Esophagus muscularis mucosa (tissue), 4 donors: Measurements from ENCODE around the gene ATRIP. TPM values are rescaled to one million over a fixed set of nuclear protein-coding genes. Genes with fewer than 3 reads are reported as not detected.

Experiments used
- DNase-seq: peaks from one replicate; pipeline ENCODE4 v3.0.0-alpha.2; 2017; ENCODE audit errors: extremely low spot score
- H3K27ac ChIP-seq, 4 donors: fragments of 200-600 bp; sonication (generic); replicated peaks in 1 of 4; 1 replicate in 3 of 4; 2 replicates in 1 of 4; pipeline ENCODE4 v1.5.1; 2016 to 2019; ENCODE audit warnings: mild to moderate bottlenecking in 1 of 4
- H3K27me3 ChIP-seq, 4 donors: fragments of 200-600 bp; sonication (generic); one replicate each; pipeline versions ENCODE4 v1.5.1 to v1.6.0; 2016 to 2019
- H3K36me3 ChIP-seq, 4 donors: fragments of 200-600 bp; sonication (generic); one replicate each; pipeline ENCODE4 v1.5.1; 2016 to 2019
- H3K4me1 ChIP-seq, 4 donors: fragments of 200-600 bp; sonication (generic); one replicate each; pipeline ENCODE4 v1.5.1; 2016 to 2019
- H3K4me3 ChIP-seq, 4 donors: fragments of 200-600 bp; sonication (generic); 1 replicate in 2 of 4; 2 replicates in 2 of 4; pipeline ENCODE4 v1.5.1; 2016 to 2019; ENCODE audit warnings: mild to moderate bottlenecking in 4 of 4, moderate library complexity in 1 of 4
- H3K9me3 ChIP-seq, 4 donors: fragments of 200-600 bp; sonication (generic); 1 replicate in 3 of 4; 2 replicates in 1 of 4; pipeline ENCODE4 v1.5.1; 2016 to 2019
- EP300 ChIP-seq: sonication (generic); formaldehyde crosslinking; IDR thresholded peaks from one replicate; pipeline ENCODE4 v1.6.1; 2017; ENCODE audit warnings: antibody characterized with exemption
- POLR2A ChIP-seq: fragments of 450-650 bp; IDR thresholded peaks from one replicate; pipeline ENCODE4 v1.6.1; 2017; ENCODE audit warnings: antibody characterized with exemption, moderate library complexity, mild to moderate bottlenecking, low read depth
- POLR2AphosphoS5 ChIP-seq, 2 donors: sonication (generic); formaldehyde crosslinking; IDR thresholded peaks; one replicate each; pipeline ENCODE4 v1.6.1; 2017; ENCODE audit warnings: antibody characterized with exemption in 2 of 2
- WGBS: methylation state at CpG from one replicate; pipeline ENCODE4 v1.1.5; 2018; 5-methylcytosine and 5-hydroxymethylcytosine counted together
- intact Hi-C: fragments of 100-400 bp; cut with DNase I; formaldehyde crosslinking; loops from one replicate; pipeline ENCODE4 v1.15.1; 2023
- total RNA-seq, 4 donors: library from RNA; depleted of rRNA; stranded (reverse); fragments of >200 nt; gene quantifications; one replicate each; pipeline versions ENCODE4 v1.1.0 to v1.2.1, GENCODE V29; 2016
- TF ChIP-seq, protein P1 (sequence below), 3 experiments: fragments of 200-600 bp in 2 of 3; fragments of 450-650 bp in 1 of 3; sonication (generic) in 2 of 3; IDR thresholded peaks; one replicate each; pipeline ENCODE4 v1.5.1; 2017 to 2019; ENCODE audit warnings: antibody characterized with exemption in 3 of 3, mild to moderate bottlenecking in 2 of 3, moderate library complexity in 1 of 3

ATRIP gene
- total RNA-seq, 4 donors from 2014 or later: 4.2 to 8.5 (median 5.3) TPM

DNA sequence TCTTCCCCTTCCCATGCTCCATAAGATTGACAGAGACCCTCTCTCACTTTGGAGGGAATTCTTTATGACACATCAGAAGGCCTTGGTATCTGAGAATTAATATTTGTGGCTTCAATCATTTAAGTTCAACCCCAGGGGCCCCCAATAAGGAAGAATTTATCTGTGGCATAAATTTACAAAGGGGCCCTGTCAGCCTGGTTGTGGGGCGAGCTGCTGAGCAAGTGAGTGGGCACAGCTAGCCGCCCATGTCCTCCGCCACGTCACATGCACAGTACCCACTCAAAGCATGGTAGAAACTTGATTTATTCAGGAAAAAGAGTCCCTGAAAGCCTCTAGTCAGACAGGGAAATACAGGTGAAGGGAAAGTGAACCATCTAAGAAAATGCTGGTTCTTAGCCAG, 30.0 kb upstream of the ATRIP start:
- peaks cover 2 to 23% (median 16%) of the 10 kb centered on the region in 4 donors for H3K4me1 ChIP-seq
- no peak overlapping the region for H3K27ac ChIP-seq
- 91% methylated on average over 4 of the region's 4 CpGs for WGBS
- no peaks in the 10 kb centered on the region for H3K27me3 ChIP-seq
- no peak overlapping the region for H3K4me3 ChIP-seq
- TF ChIP-seq POLR2A: no peak
- TF ChIP-seq, protein P1, sequence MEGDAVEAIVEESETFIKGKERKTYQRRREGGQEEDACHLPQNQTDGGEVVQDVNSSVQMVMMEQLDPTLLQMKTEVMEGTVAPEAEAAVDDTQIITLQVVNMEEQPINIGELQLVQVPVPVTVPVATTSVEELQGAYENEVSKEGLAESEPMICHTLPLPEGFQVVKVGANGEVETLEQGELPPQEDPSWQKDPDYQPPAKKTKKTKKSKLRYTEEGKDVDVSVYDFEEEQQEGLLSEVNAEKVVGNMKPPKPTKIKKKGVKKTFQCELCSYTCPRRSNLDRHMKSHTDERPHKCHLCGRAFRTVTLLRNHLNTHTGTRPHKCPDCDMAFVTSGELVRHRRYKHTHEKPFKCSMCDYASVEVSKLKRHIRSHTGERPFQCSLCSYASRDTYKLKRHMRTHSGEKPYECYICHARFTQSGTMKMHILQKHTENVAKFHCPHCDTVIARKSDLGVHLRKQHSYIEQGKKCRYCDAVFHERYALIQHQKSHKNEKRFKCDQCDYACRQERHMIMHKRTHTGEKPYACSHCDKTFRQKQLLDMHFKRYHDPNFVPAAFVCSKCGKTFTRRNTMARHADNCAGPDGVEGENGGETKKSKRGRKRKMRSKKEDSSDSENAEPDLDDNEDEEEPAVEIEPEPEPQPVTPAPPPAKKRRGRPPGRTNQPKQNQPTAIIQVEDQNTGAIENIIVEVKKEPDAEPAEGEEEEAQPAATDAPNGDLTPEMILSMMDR (IDR thresholded peaks at IDR 0.05): no peak
- no peak for TF ChIP-seq EP300
- no peak for TF ChIP-seq POLR2AphosphoS5 (IDR thresholded peaks at IDR 0.05)
- DNase-seq: no peak
- intact Hi-C loops: no loop called here
- H3K9me3 ChIP-seq: no peaks in the 10 kb centered on the region
- peaks cover 85 to 100% (median 94%) of the 10 kb centered on the region in 4 donors for H3K36me3 ChIP-seq

GRCh38 chr3:48417529-48418108, 28.9 kb upstream of the ATRIP start:
- H3K27ac ChIP-seq: no peak overlapping the region
- peaks cover 75 to 100% (median 88%) of the 10 kb centered on the region in 4 donors for H3K36me3 ChIP-seq
- H3K27me3 ChIP-seq: no peaks in the 10 kb centered on the region
- TF ChIP-seq EP300 (no peak), POLR2A (no peak), POLR2AphosphoS5 (IDR thresholded peaks at IDR 0.05) (no peak)
- TF ChIP-seq, protein P1 (IDR thresholded peaks at IDR 0.05): no peak
- intact Hi-C loops: no loop called here
- no peaks in the 10 kb centered on the region for H3K9me3 ChIP-seq
- WGBS: 93% methylated on average over 3 of the region's 14 CpGs
- H3K4me1 ChIP-seq: peaks cover 3 to 33% (median 25%) of the 10 kb centered on the region in 4 donors
- no peak for DNase-seq
- no peak overlapping the region for H3K4me3 ChIP-seq

DNA sequence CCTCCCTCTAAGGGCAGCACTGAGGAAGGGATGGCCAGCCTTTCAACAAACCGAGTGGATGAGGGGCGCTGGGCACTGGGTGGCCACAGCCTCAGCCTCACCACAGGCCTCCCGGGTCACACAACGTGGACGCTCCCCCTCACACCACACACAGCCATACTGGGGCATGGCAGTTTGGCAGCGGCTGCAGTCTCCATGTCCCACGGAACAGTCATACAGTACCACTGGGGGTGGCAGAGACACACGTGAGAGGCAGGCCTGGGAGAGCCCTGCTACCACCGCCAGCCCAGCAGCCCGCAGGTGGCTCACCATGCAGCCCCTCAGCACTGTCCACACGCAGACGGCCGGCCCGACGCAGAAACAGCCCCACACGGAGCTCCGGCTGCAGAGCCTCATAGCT, 28.4 kb upstream of the ATRIP start:
- Histone ChIP-seq H3K4me1 (peaks cover 3 to 39% (median 30%) of the 10 kb centered on the region in 4 donors), H3K27ac (no peak overlapping the region), H3K36me3 (peaks cover 69 to 100% (median 85%) of the 10 kb centered on the region in 4 donors), H3K9me3 (no peaks in the 10 kb centered on the region), H3K4me3 (no peak overlapping the region), H3K27me3 (no peaks in the 10 kb centered on the region)
- intact Hi-C loops: no loop called here
- no peak for DNase-seq
- TF ChIP-seq, protein P1 (IDR thresholded peaks at IDR 0.05): no peak
- TF ChIP-seq EP300 (no peak), POLR2AphosphoS5 (IDR thresholded peaks at IDR 0.05) (no peak), POLR2A (no peak)
- 85% methylated on average over 9 of the region's 17 CpGs for whole genome bisulfite sequencing

DNA sequence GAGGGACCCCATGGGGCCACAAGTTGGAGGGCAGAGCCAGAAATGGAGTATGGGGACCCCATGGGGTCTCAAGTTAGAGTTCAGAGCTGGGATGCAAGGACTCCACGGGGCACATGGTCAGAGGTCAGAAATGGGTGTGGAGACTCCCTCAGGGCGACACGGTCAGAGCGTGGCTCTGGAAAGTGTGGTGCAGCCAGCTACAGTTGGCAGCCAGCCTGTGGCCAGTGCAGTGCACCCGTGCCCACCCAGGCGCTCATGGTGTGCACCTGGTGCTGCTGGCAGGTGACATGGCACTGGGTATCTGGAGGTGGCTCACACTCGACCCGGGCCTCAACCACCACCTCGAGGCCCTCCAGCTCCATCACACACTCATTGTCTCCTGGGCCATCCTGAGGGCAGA, 27.9 kb upstream of the ATRIP start:
- peaks cover 64 to 100% (median 83%) of the 10 kb centered on the region in 4 donors for H3K36me3 ChIP-seq

DNA sequence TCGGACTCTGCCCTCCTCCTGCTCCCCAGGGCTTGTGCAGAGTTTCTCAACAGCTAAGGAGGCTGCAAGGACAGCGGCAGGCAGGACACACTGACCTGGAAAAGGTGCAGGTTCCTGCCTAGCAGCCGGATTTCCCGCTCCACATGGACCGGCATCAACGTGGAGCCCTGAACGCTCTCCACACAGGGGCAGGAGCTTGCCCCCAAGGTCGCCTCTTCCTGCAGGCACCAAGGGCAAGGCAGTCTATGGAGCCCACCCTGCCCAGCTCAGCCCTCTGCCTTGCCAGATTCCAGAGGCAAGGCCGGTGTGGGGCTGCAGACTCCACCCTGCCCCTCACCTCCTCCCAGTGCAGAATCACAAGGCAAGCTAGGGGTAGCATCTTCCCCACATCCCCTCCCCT, 27.4 kb upstream of the ATRIP start:
- Histone ChIP-seq H3K27me3 (no peaks in the 10 kb centered on the region), H3K27ac (no peak overlapping the region), H3K36me3 (peaks cover 59 to 100% (median 81%) of the 10 kb centered on the region in 4 donors), H3K4me1 (peaks cover 4 to 44% (median 38%) of the 10 kb centered on the region in 4 donors), H3K4me3 (no peak overlapping the region), H3K9me3 (no peaks in the 10 kb centered on the region)
- no peak for DNase-seq
- intact Hi-C loops: no loop called here
- TF ChIP-seq POLR2AphosphoS5 (IDR thresholded peaks at IDR 0.05) (no peak), POLR2A (no peak), EP300 (no peak)
- TF ChIP-seq, protein P1 (IDR thresholded peaks at IDR 0.05): no peak
- WGBS: 90% methylated on average over 8 of the region's 9 CpGs

More for the DNA sequence above, 27.9 kb upstream of the ATRIP start:
- no peak for TF ChIP-seq EP300
- no peak for DNase-seq
- peaks cover 3 to 44% (median 35%) of the 10 kb centered on the region in 4 donors for H3K4me1 ChIP-seq
- intact Hi-C loops: no loop called here
- WGBS: 92% methylated on average over 4 of the region's 9 CpGs
- no peak overlapping the region for H3K4me3 ChIP-seq
- no peaks in the 10 kb centered on the region for H3K9me3 ChIP-seq
- no peak overlapping the region for H3K27ac ChIP-seq
- H3K27me3 ChIP-seq: no peaks in the 10 kb centered on the region
